Measurements from ENCODE around the gene ANKRD12. TPM values are rescaled to one million over a fixed set of nuclear protein-coding genes. Genes with fewer than 3 reads are reported as not detected.
"Not testable (repeated sequence)": the region's sequence is repeated elsewhere in the genome, so short reads cannot be mapped to it uniquely, and the experiment has no call there.

Gene ANKRD12
- total RNA-seq, 2 experiments from 2014 or later: 160 to 164 TPM

DNA sequence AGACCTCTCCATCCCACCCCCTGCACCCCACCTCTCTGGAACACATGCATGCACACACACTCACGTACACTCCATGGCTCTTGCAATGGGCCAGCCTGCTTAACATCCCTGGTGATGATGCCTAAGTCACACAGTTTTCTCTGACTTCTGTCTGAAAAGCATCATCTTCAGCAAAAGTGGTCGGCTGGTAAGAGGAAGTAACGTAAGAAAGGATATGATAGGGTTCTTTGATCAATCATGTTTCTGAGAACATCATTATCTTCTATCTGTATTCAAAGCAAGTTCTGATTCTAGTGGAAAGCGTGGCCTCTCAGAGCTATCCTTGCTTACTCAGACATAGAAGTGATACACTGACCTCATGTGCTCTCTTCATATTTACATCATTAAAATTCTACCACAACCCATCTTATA, 45.5 kb upstream of the ANKRD12 start:
- H3K36me3 Mint-ChIP-seq (ENCODE audit: low read depth): no peaks in the 10 kb centered on the region
- peak in 10 of 14 experiments; percentile 22 to 88 (median 32) for DNase-seq
- H3K27me3 Mint-ChIP-seq: no peaks in the 10 kb centered on the region
- Histone ChIP-seq H3K27me3 (ENCODE audit: control insufficient read depth in 1 of 2, insufficient read depth in 2 of 2, low read length in 2 of 2) (no peaks in the 10 kb centered on the region), H3K9me3 (ENCODE audit: control insufficient read depth in 1 of 2, insufficient read depth in 1 of 2, low read length in 2 of 2) (no peaks in the 10 kb centered on the region), H3K4me1 (ENCODE audit: insufficient read depth, low read length) (peaks cover 63% of the 10 kb centered on the region), H3K36me3 (ENCODE audit: insufficient read depth, low read length) (no peaks in the 10 kb centered on the region), H3K27ac (ENCODE audit: low read depth in 1 of 2, low read length in 2 of 2) (peak overlapping the region; percentile 61), H3K4me3 (ENCODE audit: low read length) (no peak overlapping the region)
- H3K27ac Mint-ChIP-seq: peak overlapping the region; percentile 82
- ATAC-seq (ENCODE audit: poor library complexity): peak; percentile 81
- POLR2A ChIA-PET: interaction anchor here (0.6 to 1.8 kb wide), 3 partner anchors 11 to 193 kb away, joined by 3 to 5 read pairs (median 4); no protein-coding TSS in a partner anchor
- H3K4me1 Mint-ChIP-seq (ENCODE audit: low read depth): peaks cover 62% of the 10 kb centered on the region
- peak overlapping the region; percentile 12 for H3K4me3 Mint-ChIP-seq
- no peaks in the 10 kb centered on the region for H3K9me3 Mint-ChIP-seq
- no peak for TF ChIP-seq CTCF (IDR thresholded peaks at IDR 0.05)
- CTCF ChIA-PET: interaction anchor here (0.8 to 2.0 kb wide), 5 partner anchors 8 to 51 kb away, joined by 3 to 6 read pairs (median 4); partner anchors contain the start of gene ANKRD12
- intact Hi-C loops (cut with DNase I, micrococcal nuclease): loop anchor here in 1 of 2 experiments (1.0 kb wide), 1 partner anchor 11 kb away; the partner anchor contains the start of gene NDUFV2

DNA sequence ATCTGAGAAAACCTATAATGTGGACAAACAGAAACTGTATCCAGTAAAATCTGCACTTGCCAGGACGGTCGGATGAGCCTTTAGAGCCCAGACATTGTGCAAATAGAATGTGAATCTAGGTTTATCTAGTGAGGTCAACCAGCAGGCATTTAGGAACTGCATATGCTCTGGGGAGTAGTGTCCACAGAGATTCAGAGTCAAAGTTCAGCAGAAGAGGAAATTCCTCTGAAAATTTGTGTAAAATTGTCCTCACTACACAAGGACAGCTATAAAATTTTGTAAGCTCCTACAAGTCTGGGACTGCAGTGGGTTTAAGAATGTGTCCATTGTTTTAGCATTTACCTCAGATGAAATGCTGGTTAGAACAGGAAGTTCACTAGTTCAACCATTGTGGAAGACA, 43.9 kb upstream of the ANKRD12 start:
- H3K4me3 ChIP-seq (ENCODE audit: low read length): no peak overlapping the region
- TF ChIP-seq CTCF (IDR thresholded peaks at IDR 0.05): no peak
- no peaks in the 10 kb centered on the region for H3K9me3 ChIP-seq (ENCODE audit: control insufficient read depth in 1 of 2, insufficient read depth in 1 of 2, low read length in 2 of 2)
- H3K27ac ChIP-seq (ENCODE audit: low read depth in 1 of 2, low read length in 2 of 2): no peak overlapping the region
- H3K36me3 Mint-ChIP-seq (ENCODE audit: low read depth): no peaks in the 10 kb centered on the region
- H3K36me3 ChIP-seq (ENCODE audit: insufficient read depth, low read length): no peaks in the 10 kb centered on the region
- no peaks in the 10 kb centered on the region for H3K27me3 Mint-ChIP-seq
- ChIA-PET POLR2A (interaction anchor here (1.2 to 1.6 kb wide), 2 partner anchors 9 kb away, joined by 5 read pairs; no protein-coding TSS in a partner anchor), CTCF (interaction anchor here (1.4 to 2.0 kb wide), 2 partner anchors 9 to 19 kb away, joined by 3 to 6 read pairs; no protein-coding TSS in a partner anchor)
- H3K9me3 Mint-ChIP-seq: no peaks in the 10 kb centered on the region
- H3K4me1 Mint-ChIP-seq (ENCODE audit: low read depth): peaks cover 68% of the 10 kb centered on the region
- DNase-seq (no peak), ATAC-seq (ENCODE audit: poor library complexity) (no peak)
- intact Hi-C loops (cut with DNase I, micrococcal nuclease): no loop called here
- no peaks in the 10 kb centered on the region for H3K27me3 ChIP-seq (ENCODE audit: control insufficient read depth in 1 of 2, insufficient read depth in 2 of 2, low read length in 2 of 2)
- H3K4me1 ChIP-seq (ENCODE audit: insufficient read depth, low read length): peaks cover 64% of the 10 kb centered on the region
- peak overlapping the region; percentile 50 for H3K27ac Mint-ChIP-seq
- H3K4me3 Mint-ChIP-seq: no peak overlapping the region

DNA sequence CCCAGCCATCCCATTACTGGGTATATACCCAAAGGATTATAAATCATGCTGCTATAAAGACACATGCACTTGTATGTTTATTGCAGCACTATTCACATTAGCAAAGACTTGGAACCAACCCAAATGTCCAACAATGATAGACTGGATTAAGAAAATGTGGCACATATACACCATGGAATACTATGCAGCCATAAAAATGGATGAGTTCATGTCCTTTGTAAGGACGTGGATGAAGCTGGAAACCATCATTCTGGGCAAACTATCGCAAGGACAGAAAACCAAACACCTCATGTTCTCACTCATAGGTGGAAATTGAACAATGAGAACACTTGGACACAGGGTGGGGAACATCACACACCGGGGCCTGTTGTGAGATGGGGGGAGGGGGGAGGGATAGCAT, 43.5 kb upstream of the ANKRD12 start:
- CTCF ChIA-PET: interaction anchor here (1.4 kb wide), 1 partner anchor 20 kb away, joined by 3 read pairs; no protein-coding TSS in a partner anchor
- POLR2A ChIA-PET; H3K36me3 ChIP-seq (ENCODE audit: insufficient read depth, low read length); H3K27ac Mint-ChIP-seq; H3K4me3 ChIP-seq (ENCODE audit: low read length); H3K27ac ChIP-seq (ENCODE audit: low read depth in 1 of 2, low read length in 2 of 2); DNase-seq; H3K36me3 Mint-ChIP-seq (ENCODE audit: low read depth); intact Hi-C loops (cut with DNase I, micrococcal nuclease); H3K27me3 ChIP-seq (ENCODE audit: control insufficient read depth in 1 of 2, insufficient read depth in 2 of 2, low read length in 2 of 2); ATAC-seq (ENCODE audit: poor library complexity); H3K9me3 ChIP-seq (ENCODE audit: control insufficient read depth in 1 of 2, insufficient read depth in 1 of 2, low read length in 2 of 2); H3K27me3 Mint-ChIP-seq; H3K9me3 Mint-ChIP-seq; H3K4me3 Mint-ChIP-seq: not testable (repeated sequence)
- H3K4me1 Mint-ChIP-seq (ENCODE audit: low read depth): peaks cover 68% of the 10 kb centered on the region
- peaks cover 61% of the 10 kb centered on the region for H3K4me1 ChIP-seq (ENCODE audit: insufficient read depth, low read length)

All from CD4-positive, alpha-beta T cell (primary cell).